Coronary artery (tissue), 2 donors: Measurements from ENCODE around the gene COL11A2.

ENCODE experiments used
- DNase-seq: peaks from one replicate; pipeline ENCODE4 v3.0.0-alpha.2; 2017; ENCODE audit warnings: low spot score
- H3K27ac ChIP-seq, 2 donors: fragments of 200-600 bp; sonication (generic); one replicate each; pipeline ENCODE4 v1.5.1; 2016 to 2019
- H3K4me3 ChIP-seq: fragments of 200-600 bp; sonication (generic); 2 replicates; pipeline ENCODE4 v1.5.1; 2016; ENCODE audit warnings: mild to moderate bottlenecking, moderate library complexity
- CTCF ChIP-seq: fragments of 200-600 bp; sonication (generic); IDR thresholded peaks from one replicate; pipeline ENCODE4 v1.5.1; 2019; ENCODE audit warnings: antibody characterized with exemption

The COL11A2 gene

DNA sequence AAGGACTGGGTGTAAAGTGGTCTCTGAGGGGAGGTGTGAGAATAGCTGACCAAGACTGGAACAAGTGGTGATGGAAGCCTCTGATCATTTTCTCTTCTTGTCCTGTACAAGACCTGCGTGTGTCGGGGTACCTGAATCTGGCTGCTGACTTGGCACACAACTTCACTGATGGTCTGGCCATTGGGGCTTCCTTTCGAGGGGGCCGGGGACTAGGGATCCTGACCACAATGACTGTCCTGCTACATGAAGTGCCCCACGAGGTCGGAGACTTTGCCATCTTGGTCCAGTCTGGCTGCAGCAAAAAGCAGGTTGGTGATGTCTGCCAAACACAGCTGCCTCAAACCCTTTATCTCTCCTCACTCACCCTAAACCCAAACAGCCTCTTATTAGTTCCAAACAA, 10.5 kb upstream of the COL11A2 start:
- Histone ChIP-seq H3K27ac (no peak overlapping the region), H3K4me3 (no peak overlapping the region)
- TF ChIP-seq CTCF, result no peak
- no peak for DNase-seq

DNA sequence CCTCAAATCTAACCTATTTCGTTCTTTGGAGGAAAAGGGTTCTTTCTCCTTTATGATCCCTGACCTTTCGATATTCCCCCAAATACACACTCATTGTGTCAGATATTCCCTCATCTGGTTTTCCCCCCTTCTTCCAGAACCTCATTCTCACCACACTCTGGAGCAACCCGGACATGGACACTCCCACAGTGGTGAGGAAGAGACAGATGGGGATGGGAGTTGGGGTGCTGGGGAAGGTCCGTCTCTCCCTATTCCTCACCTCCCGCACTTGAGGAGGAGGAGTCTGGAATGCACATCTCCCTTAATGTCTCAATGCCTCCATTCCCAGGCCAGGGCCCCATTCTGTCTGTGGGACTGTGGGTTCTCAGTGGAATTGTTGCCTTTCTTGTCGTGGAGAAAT, 9.7 kb upstream of the COL11A2 start:
- H3K4me3 ChIP-seq, result peak overlapping the region; percentile 83
- TF ChIP-seq CTCF, result no peak
- DNase-seq, result peak; percentile 61
- H3K27ac ChIP-seq, result peak overlapping the region in 1 of 2 donors; percentile 97

DNA sequence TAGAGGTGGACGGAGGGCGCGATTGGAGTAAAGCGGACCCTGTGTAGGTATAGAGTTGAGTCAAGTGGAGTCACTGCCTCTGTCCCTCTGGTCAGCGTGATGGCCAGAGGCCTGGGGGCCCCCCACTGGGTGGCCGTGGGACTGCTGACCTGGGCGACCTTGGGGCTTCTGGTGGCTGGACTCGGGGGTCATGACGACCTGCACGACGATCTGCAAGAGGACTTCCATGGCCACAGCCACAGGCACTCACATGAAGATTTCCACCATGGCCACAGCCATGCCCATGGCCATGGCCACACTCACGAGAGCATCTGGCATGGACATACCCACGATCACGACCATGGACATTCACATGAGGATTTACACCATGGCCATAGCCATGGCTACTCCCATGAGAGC, 8.9 kb upstream of the COL11A2 start:
- no peak for TF ChIP-seq CTCF
- Histone ChIP-seq H3K27ac (peak overlapping the region; percentile 94 to 97), H3K4me3 (peak overlapping the region; percentile 83)
- peak; percentile 74 for DNase-seq

DNA sequence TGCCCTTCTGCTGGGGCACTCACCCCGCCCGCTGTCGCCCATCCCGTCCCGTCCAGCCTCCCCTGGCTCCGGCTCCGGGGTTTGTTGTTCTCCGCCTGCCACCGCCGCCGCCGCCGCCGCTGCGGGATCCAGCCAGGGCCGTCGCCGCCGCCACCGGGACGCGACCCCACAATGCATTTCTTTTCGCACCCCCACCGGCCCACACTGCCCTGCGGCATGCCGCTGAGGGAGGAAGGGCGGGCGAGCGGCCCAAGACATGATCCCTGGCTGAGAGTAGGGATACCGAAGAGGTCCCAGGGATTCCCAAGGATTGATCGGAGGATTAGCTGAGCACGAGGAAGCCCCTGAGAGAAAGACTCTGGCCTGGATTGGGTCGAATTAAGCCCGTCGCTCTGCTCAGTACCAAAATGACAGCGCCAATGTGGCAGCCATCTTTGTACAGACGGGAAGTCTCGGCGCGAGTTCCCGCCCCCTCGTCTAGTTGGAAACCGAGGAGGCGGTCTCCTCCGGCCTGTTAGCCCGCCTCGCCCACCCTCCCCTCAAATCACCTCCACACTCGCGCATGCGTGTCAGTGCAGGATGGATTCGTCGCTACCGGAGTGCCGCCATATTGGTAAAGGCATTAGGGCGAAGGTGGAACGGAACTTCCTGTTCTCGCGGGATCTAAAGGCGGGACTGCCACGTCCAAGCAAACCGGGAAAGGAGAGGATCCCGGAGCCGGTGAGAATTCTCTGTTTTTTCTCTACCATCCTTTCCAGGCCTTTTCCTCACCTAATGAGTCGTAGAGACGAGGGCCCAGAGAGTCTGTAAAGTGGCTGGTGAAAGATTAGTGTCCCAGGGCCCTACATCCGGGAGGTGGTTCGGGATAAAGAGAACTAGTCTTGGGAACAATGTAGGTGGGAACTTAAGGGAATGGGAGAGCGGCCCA, 8.2 kb upstream of the COL11A2 start, which contains the start of the genes RXRB and SLC39A7:
TSS of gene RXRB (minus strand) at position 447 of the 928 bp plus-strand sequence. CDS start at position 258, 189 bp downstream.
TSS of gene SLC39A7 (plus strand) at position 649 of the 928 bp plus-strand sequence. CDS start 379 bp downstream, outside the sequence.
- no peak for TF ChIP-seq CTCF
- Histone ChIP-seq H3K27ac (peak within 1 kb of the TSS; percentile 94 to 97), H3K4me3 (peak within 1 kb of the TSS; percentile 83)
- peak; percentile 99 for DNase-seq

GRCh38 chr6:33199687-33200218, 7.5 kb upstream of the COL11A2 start:
- DNase-seq, result peak; percentile 83
- Histone ChIP-seq H3K27ac (peak overlapping the region; percentile 94 to 97), H3K4me3 (peak overlapping the region; percentile 83)
- no peak for TF ChIP-seq CTCF

- Histone ChIP-seq H3K27ac (peak overlapping the region; percentile 94 to 97), H3K4me3 (peak overlapping the region; percentile 83)
- peak; percentile 75 for DNase-seq
- no peak for TF ChIP-seq CTCF
Observed at GRCh38 chr6:33198853-33199436, 6.7 kb upstream of the COL11A2 start.
